Embryonic facial prominence (tissue), 1 donor: ENCODE data around the gene CFAP91.
"Not testable (repeated sequence)": the region's sequence is repeated elsewhere in the genome, so short reads cannot be mapped to it uniquely, and the experiment has no call there.

Experiments
- DNase-seq: peaks from one replicate; pipeline ENCODE4 v3.0.0-alpha.2; 2016; ENCODE audit errors: extremely low spot score

CFAP91 gene

DNA sequence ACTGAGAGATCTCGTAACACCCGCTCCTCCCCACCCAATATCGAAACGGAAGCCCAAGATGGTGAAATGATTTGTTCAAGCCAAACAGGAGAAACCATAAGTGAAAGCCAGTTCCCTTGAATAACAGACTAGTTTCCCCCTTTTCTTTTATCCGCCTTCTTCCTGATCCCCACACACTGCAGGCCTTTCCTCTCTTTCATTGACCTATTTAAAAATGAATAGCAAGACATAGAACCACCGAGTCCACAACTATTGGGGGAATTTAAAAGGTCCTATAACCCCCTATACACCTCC, 25.2 kb upstream of the CFAP91 start:
- DNase-seq = no peak

DNA sequence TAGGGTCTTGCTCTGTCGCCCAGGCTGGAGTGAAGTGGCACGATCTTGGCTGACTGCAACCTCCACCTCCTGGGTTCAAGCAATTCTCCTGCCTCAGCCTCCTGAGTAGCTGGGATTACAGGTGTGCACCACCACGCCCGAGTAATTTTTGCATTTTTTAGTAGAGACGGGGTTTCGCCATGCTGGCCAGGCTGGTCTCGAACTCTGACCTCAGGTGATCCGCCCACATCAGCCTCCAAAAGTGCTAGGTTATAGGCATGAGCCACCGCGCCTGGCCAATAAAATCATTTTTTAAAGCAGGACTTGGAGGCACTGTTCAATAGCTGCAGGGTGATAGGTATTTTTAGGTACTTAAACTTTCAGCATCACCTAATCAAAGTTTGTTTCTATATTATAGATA, 24.6 kb upstream of the CFAP91 start:
- not testable (repeated sequence) for DNase-seq

DNA sequence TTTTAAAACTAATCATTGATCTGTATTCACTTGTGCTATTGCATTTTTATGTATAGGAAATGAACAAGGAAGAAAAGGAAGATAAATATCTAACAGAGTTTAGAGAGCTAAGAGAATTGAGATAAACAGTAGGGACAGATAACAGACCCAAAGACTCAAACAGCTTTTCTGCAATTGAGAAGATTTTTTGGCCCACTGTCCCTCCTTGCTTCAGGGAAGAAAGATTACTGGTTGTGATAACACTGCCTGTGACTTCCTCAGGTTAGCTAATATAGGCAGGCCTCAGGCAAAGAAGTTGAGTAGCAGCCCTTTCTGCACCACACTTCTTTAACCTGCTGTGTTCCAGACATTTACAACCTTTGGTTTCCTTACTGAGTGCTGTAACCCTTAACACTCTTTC, 22.9 kb upstream of the CFAP91 start:
- no peak for DNase-seq

DNA sequence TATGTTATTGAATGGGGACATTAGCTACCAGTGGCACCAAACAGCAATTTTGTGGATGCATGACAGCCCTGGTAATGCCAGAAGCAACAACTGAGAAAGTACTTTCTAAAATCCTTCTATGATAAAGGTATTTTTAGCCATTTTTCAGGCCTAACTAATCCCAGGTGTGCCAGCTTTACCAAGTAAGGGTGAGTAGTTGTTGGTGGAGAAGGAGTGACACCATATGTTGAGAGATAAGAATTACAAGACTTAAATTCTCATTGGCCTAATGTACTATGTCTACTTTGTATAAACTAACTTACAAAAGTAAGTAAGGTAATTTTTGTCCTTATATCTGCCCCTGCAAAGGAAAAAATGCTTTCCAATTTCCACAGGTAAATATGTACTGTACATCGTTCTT, 21.5 kb upstream of the CFAP91 start:
- peak; percentile 20 for DNase-seq

DNA sequence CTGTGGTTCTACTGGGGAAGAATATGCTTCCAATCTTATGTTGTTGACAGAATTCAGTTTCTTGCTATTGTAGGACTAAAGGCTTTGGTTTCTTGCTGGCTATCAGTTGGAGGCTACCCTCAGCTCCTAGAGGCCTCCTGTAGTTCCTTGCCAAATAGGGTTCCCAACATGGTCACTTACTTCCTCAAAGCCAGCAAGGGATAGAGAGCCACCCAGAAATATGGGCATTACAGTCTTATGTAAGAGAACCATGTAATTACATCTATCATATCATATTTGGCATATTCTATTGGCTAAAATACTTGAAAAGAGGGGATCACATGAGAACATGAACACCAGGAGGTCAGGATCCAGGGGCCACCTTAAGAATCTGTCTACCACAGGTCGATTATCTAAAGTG, 19.4 kb upstream of the CFAP91 start:
- DNase-seq = no peak

DNA sequence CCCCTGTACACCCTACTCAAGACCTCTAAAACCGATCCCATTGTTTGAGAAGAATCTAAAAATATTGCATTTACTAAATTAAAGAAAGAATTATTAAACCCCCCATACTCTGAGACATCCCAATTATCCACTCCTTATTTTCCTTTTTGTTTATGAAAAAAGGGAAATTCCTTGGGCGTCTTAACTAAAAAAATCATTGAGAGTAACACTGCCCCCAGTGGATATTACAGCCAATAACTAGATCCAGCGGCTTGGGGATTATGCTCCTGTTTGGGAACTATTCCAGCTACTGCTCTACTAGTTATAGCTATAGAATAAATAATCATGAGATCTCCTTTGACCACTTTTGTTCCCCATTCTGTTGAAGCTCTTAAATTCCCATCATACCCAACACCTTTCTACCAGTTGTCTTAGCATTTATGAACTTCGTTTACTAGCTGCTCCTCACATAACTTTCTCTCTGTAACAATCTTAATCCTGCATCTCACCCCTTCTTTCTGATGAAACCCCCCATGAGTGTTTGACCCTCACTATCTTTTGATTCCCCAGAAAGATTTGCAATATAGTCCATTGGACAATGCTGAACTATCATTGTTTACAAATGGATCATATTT, 12.7 kb upstream of the CFAP91 start:
- no peak for DNase-seq

DNA sequence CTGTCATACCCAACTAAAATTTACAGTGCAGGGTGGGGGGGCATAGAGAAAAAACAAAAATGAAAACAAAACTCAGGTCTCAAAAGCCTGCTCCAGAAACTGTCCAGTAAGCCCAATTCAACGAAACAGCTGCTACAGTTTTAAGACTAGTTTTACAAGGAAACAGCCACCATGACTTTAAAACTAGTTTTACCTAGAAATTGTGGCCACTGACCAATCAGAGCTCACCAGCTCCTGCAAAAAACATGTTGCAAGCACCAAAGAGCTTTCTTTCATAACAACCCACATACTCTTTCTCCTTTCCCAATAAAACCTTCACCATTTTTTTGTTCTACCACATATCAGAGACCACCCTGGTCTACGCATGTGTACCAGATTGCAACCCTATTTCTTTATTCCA, 7.3 kb upstream of the CFAP91 start:
- no peak for DNase-seq

DNA sequence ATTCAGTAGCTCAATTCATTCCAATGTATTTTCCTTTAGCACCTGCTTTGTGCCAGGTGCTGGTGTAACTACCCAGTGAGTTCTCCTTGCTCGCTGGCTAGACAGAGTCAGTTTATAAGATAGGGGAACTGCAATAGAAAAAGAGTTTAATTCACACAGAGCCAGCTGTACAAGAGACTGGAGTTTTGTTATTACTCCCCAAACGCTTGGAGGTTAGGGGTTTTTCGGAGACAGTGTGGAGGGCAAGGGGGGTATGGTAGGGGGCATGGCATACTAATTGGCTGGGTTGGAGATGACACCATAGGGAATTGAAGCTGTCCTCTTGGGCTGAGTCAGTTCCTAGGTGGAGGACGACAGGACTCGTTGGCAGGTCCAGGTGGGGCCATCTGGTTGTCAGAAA, 5.4 kb upstream of the CFAP91 start:
- no peak for DNase-seq

DNA sequence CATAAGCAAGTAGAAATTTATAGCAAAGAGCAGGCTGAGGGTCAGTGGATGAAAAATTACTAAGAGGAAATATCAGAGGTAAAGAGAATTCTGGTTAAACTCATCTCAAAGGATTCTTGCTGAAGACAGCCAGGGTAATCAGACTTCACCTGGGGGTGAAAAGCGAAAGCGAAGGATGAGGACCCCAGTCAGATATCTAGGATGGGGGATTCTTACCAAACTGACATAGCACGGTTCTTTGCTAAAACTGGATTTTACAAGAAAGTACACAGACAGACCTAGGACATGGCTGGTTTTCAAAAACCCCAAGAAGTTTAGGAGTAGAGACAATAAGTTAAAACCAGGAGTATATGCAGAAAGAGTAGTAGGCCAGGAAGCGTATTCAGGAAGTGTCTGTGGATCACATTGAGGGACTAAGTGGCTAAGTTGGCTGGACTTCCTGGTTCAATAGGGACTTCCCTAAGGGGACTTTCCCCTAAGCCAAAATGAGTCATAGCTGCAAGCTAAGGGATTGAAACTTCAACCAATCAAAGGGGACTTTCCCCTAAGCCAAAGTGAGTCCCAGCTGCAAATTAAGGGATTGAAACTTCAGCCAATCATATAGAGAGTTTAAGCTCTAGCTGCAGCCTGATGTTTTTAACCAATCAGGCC, 2.4 kb upstream of the CFAP91 start:
- no peak for DNase-seq

DNA sequence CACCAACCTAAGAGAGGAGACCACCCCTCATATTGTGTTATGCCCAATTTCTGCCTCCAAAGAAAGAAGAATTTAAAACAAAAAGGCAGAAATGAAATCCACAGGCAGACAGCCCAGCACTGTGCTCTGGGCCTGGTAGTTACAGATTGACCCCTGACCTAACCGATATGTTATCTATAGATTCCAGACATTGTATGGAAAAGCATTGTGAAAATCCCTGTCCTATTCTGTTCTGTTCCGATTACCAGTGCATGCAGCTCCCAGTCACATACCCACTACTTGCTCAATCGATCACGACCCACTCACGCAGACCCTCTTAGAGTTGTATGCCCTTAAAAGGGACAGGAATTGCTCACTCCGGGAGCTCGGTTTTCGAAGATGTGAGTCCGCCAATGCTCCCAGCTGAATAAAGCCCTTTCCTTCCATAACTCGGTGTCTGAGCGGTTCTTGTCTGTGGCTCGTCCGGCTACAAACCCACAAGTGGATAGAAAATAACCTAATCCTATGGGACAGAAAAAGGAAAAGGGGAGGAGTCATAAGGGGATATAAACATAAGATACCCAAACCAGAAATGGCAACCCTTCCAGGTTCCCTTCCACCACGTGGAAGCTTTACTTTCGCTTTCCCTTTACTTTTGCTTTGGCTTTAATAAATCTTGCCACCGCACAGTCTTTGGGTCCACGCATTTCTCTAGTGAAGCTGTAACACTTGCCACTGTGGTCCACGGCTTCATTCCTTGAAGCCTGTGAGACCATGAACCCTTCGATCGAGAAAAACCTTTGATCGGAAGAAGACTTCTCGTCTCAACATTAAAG, 1.7 kb upstream of the CFAP91 start:
- no peak for DNase-seq

DNA sequence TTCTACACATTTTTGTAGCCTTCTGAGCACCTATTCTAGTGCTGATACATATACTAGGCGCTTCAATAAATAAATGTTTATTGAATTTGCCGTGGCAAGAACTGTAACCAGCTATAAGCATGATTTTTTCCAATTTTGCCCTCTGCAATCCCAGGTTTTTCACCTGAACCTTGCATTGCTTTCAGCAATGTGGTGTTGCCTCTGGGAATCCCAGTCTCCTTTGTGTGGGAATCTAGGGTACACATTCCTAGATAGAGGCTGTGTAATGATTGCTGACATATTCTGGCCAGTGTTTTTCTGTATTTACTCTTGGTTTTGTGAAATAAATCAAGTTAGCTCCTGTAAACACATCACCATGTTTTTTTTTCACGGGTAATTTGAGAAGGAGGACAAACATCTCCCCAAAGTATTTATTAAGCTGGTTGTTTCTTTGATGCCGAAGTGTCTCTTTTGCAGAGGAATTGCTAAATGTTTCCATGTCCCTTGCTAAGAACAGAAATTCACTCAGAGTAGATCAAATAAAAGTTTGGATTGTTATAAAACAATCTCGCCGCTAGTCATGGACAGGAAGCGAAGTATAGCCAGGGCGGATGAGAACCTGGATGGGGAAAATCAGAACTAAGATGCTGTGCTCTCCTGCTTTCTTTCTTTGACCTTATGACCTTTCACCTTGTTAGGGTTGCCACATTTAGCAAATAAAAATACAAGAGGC, 1.2 kb downstream of the CFAP91 start:
- no peak for DNase-seq

DNA sequence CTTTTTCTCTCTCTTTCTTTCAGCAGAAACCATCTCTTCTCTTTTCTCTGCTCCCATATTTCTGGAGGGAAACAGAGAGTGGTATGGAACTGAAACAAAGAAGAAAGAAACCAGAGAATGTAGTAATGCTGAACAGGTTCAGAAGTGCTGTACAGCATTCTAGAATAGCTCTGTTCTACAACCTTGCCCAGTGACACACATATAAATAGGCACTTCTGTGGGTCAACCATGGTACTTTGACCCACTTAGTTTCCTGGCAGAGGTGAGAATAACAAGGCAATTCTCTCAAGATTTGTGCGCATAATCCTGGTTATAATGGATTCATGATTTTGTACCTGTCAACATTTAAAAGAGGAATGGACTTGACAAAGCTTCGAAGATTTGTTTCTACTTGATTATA, 12.3 kb downstream of the CFAP91 start:
- DNase-seq = no peak

DNA sequence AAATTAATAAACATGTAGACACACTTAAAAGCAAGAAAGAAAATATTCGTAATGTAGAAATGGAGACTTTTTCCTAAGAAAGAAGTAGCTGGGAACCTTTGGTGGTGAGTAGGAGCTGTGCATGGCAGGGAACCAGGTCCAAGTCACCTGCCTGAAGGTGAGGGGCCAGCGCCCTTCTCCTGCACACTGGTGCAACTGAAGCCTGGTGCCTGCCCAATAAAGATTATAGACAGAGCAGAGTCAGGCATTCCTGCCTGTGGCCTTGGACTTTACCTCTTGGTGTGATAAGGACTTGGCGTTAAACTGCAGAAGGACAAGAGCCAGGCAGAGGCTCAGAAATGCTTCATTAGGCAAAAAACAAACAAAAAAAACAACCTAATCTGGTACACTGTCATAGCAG, 14.2 kb downstream of the CFAP91 start:
- DNase-seq = no peak

DNA sequence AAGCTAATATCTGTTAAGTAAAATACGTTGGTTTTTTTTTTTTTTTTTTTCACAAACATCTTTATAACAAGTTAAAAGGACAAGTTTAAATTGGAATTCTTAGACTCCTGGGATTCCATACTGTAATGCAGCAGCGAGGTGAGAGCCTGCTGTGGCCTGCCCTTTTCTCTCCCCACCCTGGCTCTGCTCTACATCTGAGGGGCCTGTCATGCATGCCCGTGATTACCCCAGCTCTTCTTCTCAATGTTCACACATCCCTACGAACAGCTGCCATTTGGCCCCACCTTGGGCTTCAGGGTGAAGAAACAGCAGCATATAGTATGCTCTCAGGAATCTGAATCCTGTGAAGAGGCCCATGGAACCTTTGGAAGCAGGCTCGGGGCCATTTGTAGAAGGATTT, 14.7 kb downstream of the CFAP91 start:
- DNase-seq = no peak

DNA sequence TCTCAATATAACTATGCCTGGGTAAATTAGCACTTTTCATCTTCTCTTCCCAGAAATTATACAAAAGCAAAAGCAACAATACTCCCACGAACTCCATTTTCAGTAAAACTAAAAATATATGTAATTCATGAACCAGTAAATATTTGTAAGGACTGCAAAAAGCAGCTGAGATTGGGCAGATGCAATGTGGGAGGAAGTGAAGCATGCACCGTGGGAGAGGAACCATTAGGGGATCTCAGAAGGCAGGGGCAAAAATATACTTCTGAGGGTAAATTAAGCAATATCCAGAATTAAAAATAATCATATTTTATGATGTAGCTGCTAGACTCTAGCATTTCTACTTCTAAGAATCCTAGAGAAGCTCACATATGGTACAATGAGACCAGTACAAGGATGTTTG, 20.2 kb downstream of the CFAP91 start:
- no peak for DNase-seq

DNA sequence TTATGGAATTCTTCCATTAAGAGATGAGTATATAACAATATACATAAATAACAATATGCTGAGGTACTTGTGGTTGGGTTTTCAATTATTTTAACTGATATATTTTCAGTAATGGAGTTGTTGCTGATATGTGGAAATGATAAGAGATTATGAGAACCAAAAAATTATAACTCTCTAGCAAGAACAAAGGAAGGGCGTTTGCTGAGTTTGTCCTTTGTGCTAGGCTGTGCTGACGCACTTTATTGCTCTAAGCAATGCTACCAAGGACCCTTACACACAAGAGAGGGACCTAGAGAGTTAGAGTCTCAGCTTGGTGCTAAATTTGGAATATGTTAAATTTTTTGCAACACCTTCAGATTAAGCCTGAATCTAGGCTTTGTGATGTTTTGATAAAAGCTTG, 24.1 kb downstream of the CFAP91 start:
- no peak for DNase-seq

DNA sequence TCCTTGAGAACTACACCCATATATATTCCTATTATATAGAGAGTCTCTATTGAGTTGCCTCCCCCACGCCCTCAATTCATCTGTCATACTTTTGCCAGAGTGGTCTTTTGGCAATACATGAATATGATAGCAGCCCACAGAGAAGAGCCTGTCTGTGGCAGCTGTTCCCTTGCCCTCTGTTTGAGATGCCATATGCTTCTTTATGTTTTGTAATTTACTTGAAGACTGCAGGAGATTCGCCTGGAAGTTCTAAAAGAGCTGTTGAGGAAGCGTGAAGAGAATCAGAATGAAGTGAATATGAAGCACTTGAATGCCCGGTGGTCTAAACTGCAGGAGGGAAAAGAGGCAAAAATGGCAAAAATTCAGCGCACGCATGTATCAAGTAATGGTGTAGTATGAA, 27.2 kb downstream of the CFAP91 start:
- no peak for DNase-seq

DNA sequence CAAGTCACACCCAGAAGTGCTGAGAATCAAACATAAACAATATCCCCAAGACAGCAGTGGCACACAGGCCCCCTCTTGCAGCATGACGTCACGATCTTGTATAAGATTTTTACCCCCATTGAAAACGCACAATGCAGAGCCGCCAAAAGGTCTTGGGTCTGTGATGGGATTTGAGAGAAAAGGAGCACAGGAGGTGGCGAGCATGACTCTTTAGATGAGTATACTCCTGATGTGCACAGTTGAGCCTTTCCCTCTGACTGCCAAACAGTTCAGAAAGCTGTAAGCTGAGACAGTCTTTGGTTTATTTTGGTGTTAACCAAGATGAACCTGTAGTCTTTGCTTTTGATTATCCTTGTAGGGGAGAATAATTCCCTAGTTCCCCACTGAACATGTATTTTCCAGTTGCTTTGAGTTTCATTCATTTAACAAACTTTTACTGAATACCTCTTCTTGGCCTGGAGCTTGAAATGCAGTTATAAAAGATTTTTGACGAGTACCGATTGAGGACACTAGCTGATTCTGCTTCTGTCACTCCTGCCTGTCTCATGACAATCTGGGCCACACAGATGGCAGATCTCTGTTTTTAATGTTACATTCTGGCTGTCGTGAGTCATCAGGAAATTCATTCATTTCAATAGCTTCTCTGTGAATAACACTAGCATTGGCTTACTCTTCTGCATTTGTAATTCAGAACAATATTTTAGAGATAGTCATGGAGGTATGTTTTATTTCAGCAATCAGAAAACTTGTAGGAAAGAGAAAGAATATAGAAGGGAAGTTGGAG, 28.9 kb downstream of the CFAP91 start:
- DNase-seq = no peak

DNA sequence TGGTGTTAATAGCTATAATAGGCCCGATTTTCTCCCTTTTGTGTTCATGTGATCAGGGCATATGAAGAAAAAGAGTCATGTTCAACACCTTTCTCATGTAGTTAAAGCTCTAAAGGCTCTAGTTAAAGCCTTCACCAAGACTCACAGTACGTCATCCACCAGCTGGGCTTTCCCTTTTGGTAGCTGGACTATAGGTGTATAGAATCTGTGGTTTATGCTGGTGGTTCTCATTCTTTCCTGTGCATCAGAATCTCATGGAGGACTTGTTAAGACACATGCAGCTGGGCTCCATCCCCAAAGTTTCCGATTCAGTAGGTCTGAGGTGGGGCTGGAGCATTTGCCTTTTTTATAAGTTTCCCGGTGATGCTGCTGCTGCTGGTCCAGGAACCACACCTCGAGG, 31.0 kb downstream of the CFAP91 start:
- DNase-seq = no peak

DNA sequence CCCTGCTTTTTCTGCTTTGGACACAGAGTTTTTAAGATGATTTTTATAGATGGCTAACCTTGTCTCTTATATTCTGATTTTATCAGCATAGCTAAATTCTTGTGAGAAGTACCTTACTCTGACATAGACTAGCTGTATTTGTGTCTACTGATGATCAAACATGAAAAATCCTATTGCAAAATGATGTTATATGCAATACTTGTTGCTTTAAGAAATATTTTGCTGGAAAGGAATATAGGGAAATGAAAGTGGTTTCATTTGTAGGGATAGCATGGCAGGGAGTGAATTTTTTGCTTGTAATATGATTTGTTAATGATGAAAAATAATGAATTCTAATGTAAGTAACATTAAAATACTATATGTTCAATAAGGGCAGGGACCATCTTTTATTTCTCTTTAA, 35.9 kb downstream of the CFAP91 start:
- DNase-seq = no peak

DNA sequence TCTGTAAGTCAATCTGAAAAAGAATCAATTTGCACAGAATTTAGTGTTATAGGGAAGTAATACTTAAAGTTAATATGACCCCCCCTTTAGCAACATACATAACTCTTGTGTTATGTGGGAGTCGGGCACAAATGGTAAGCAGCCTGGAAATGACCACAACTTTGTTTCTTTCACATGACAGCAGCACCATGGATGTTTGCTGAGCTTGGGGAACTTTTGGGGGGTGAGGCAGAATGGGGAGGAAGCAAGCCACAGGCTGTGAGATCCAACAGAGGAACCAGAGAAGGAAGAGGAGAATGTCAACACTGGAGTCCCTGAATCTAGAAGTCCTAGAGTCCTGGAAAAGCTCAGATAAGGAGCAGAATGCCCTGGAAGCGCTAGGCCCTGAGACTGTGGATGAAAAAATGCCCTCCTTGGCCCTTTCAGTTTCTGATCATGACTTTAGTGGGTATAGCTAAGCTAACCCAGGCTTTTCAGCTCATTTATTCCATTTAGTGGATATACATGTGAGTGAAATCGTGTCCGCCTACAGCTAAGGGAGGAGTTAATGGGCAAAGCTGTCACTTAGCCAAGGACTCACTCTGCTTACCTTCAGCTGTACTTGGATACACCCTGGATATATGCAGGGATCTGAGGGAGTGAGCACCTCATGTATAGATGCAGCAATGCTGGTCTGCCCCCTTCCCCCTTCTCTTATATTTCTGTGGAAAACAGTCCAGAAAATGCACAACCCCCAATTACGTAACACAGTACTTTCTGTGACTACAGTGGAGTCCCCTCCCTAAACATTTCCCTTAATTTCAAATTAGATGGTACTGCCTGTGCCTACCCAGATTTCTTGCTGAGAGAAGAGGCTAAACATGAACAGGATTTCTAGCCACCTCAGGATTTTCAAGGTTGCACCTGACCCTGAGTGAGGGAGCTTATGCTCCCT, 39.1 kb downstream of the CFAP91 start:
- no peak for DNase-seq
